Measurements from ENCODE around the gene HBP1. TPM values are rescaled to one million over a fixed set of nuclear protein-coding genes. Genes with fewer than 3 reads are reported as not detected.

HBP1 gene
- 105 and 111 TPM in 2 replicates for total RNA-seq

GRCh38 chr7:107168233-107169119, at the start of gene HBP1:
Gene HBP1 (plus strand): TSS chr7:107169003. CDS start chr7:107179894, 10,891 bp downstream.

Other genes starting within 250 kb of the HBP1 start
- 18.9 and 43.8 TPM in 2 replicates for gene PRKAR2B, start 124.3 kb upstream of the HBP1 start, total RNA-seq